ENCODE measurements around the gene TTC3. TPM values are rescaled to one million over a fixed set of nuclear protein-coding genes. Genes with fewer than 3 reads are reported as not detected.

TTC3 gene
- total RNA-seq, 1 experiment from 2014 or later, result 92.8 TPM

GRCh38 chr21:37079211-37079824 lies 6.3 kb downstream of the TTC3 start:
- H3K27me3 Mint-ChIP-seq (ENCODE audit: insufficient read depth, unreplicated experiment), result no peaks in the 10 kb centered on the region
- H3K9me3 ChIP-seq, result no peaks in the 10 kb centered on the region; the same call in 1 of the 2 replicates
- peak in 1 of 2 experiments; percentile 20 for TF ChIP-seq CTCF (IDR thresholded peaks at IDR 0.05; ENCODE audit: insufficient read depth in 1 of 2, low read depth in 1 of 2, low read length in 1 of 2, severe bottlenecking in 1 of 2, unreplicated experiment in 1 of 2)
- no peak overlapping the region for H3K4me3 Mint-ChIP-seq (ENCODE audit: unreplicated experiment)
- no peak overlapping the region for H3K4me3 ChIP-seq (ENCODE audit: low read depth, low read length)
- H3K4me1 ChIP-seq, result no peaks in the 10 kb centered on the region
- no peak overlapping the region for H3K27ac Mint-ChIP-seq (ENCODE audit: unreplicated experiment)
- ChIA-PET CTCF (no interaction called here), POLR2A (no interaction called here)
- no peak for DNase-seq
- H3K9me3 Mint-ChIP-seq (ENCODE audit: unreplicated experiment), result no peaks in the 10 kb centered on the region
- no peaks in the 10 kb centered on the region for H3K36me3 ChIP-seq (ENCODE audit: control insufficient read depth, insufficient read depth, low read length)
- intact Hi-C loops (cut with micrococcal nuclease; ENCODE audit: unreplicated experiment), result no loop called here
- peaks cover 19% of the 10 kb centered on the region for H3K4me1 Mint-ChIP-seq (ENCODE audit: low read depth, unreplicated experiment)
- BruUV-seq (replicated peaks), result no TSS peak
- H3K27me3 ChIP-seq (replicated peaks; ENCODE audit: control insufficient read depth, insufficient read depth, low read length), result no peaks in the 10 kb centered on the region
- H3K36me3 Mint-ChIP-seq (ENCODE audit: insufficient read depth, unreplicated experiment), result no peaks in the 10 kb centered on the region

GRCh38 chr21:37082375-37082774 lies 9.3 kb downstream of the TTC3 start:
- no TSS peak for BruUV-seq (replicated peaks)
- H3K4me3 Mint-ChIP-seq (ENCODE audit: unreplicated experiment), result no peak overlapping the region
- no peak overlapping the region for H3K4me3 ChIP-seq (ENCODE audit: low read depth, low read length)
- no peaks in the 10 kb centered on the region for H3K9me3 ChIP-seq
- no peak overlapping the region for H3K27ac Mint-ChIP-seq (ENCODE audit: unreplicated experiment)
- DNase-seq, result no peak
- no peaks in the 10 kb centered on the region for H3K9me3 Mint-ChIP-seq (ENCODE audit: unreplicated experiment)
- H3K27me3 ChIP-seq (replicated peaks; ENCODE audit: control insufficient read depth, insufficient read depth, low read length), result no peaks in the 10 kb centered on the region
- peaks cover 19% of the 10 kb centered on the region for H3K4me1 Mint-ChIP-seq (ENCODE audit: low read depth, unreplicated experiment)
- POLR2A ChIA-PET, result no interaction called here
- H3K36me3 ChIP-seq (ENCODE audit: control insufficient read depth, insufficient read depth, low read length), result no peaks in the 10 kb centered on the region
- H3K27me3 Mint-ChIP-seq (ENCODE audit: insufficient read depth, unreplicated experiment), result no peaks in the 10 kb centered on the region
- H3K36me3 Mint-ChIP-seq (ENCODE audit: insufficient read depth, unreplicated experiment), result no peaks in the 10 kb centered on the region
- peaks cover 4% of the 10 kb centered on the region; the same call in 1 of the 2 replicates for H3K4me1 ChIP-seq
- intact Hi-C loops (cut with micrococcal nuclease; ENCODE audit: unreplicated experiment), result no loop called here
- TF ChIP-seq CTCF (IDR thresholded peaks at IDR 0.05; ENCODE audit: insufficient read depth in 1 of 2, low read depth in 1 of 2, low read length in 1 of 2, severe bottlenecking in 1 of 2, unreplicated experiment in 1 of 2), result no peak
- CTCF ChIA-PET, result no interaction called here

GRCh38 chr21:37082856-37083528 lies 9.9 kb downstream of the TTC3 start:
- peaks cover 4% of the 10 kb centered on the region; the same call in 1 of the 2 replicates for H3K4me1 ChIP-seq
- Mint-ChIP-seq H3K9me3 (ENCODE audit: unreplicated experiment) (no peaks in the 10 kb centered on the region), H3K4me1 (ENCODE audit: low read depth, unreplicated experiment) (peaks cover 19% of the 10 kb centered on the region), H3K27ac (ENCODE audit: unreplicated experiment) (no peak overlapping the region), H3K36me3 (ENCODE audit: insufficient read depth, unreplicated experiment) (no peaks in the 10 kb centered on the region), H3K4me3 (ENCODE audit: unreplicated experiment) (no peak overlapping the region), H3K27me3 (ENCODE audit: insufficient read depth, unreplicated experiment) (no peaks in the 10 kb centered on the region)
- ChIA-PET CTCF (no interaction called here), POLR2A (no interaction called here)
- no peak for TF ChIP-seq CTCF (IDR thresholded peaks at IDR 0.05; ENCODE audit: insufficient read depth in 1 of 2, low read depth in 1 of 2, low read length in 1 of 2, severe bottlenecking in 1 of 2, unreplicated experiment in 1 of 2)
- DNase-seq, result no peak
- H3K27me3 ChIP-seq (replicated peaks; ENCODE audit: control insufficient read depth, insufficient read depth, low read length), result no peaks in the 10 kb centered on the region
- no TSS peak for BruUV-seq (replicated peaks)
- no peak overlapping the region for H3K4me3 ChIP-seq (ENCODE audit: low read depth, low read length)
- no peaks in the 10 kb centered on the region for H3K36me3 ChIP-seq (ENCODE audit: control insufficient read depth, insufficient read depth, low read length)
- no peaks in the 10 kb centered on the region for H3K9me3 ChIP-seq
- intact Hi-C loops (cut with micrococcal nuclease; ENCODE audit: unreplicated experiment), result no loop called here

Data from Caco-2 (cell line).